Muscle of arm (tissue), 12 donors: ENCODE data around the gene HOXC13. TPM values are rescaled to one million over a fixed set of nuclear protein-coding genes. Genes with fewer than 3 reads are reported as not detected.

Experiments used
- DNase-seq: peaks from one replicate; pipeline ENCODE4 v3.0.0-alpha.2; 2013
- polyA plus RNA-seq, 12 donors: library from polyadenylated mRNA; unstranded; fragments of 120-200 nt; gene quantifications; one replicate each; pipeline ENCODE4 v1.2.1, GENCODE V29; 2013; ENCODE audit not compliant: insufficient read length in 12 of 12

The HOXC13 gene
- polyA plus RNA-seq, 12 donors, result 0.28 to 1.4 (median 0.86) TPM; not detected in 9

DNA sequence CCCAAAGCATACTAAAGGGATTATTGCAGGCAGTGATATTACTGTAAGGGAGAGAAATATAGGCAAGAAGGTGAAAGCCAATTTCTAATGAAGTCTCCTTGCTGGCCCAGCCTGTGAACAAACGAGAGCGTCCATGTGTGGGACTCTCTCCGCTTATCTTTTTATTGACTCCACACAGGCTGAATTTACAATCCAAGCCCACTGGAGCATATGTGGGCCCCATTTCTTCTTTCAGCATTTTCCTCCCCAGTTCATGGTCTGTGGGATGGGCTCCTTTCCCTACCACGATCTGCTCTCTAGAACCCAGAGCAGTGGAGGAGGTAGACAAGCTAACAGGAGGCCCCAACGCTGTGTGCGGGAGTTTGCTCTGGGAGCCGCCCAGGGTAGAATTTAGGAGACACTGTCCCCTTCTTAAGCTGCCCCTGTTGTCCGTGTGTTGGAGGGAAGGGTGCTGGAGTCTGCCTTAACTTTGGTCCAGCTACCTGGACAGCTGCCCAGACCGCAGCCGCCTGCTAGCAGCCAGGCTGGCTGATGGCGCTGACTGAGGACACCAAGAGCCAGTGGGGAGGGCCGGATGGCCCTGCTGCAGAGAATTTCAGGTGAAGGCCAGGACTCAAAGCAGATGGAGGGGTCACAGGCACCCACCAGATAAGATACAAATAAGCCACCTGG is 31.1 kb downstream of the HOXC13 start:
- DNase-seq, result no peak

GRCh38 chr12:53970451-53970850 is 31.8 kb downstream of the HOXC13 start:
- no peak for DNase-seq

DNA sequence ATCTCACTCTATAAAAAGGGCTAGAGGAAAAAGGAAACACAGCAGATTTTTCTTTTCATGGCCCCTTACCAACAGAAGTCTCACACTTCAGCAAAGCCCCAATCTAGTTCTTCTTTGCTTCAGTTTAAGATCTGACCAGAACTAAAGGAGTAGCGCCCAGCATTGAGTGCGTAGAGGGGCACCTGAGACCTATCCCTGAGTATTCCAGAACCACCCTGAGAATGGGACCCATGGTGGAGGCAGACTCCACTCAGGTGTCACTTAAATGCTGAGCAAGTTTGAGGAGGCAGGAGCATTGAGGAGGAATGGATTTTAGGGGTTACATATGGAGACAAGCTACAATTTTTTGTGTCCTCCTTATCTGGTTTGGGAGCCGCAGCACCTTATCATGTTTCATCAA is 32.5 kb downstream of the HOXC13 start:
- DNase-seq, result no peak

GRCh38 chr12:53971686-53972085 is 33.1 kb downstream of the HOXC13 start:
- no peak for DNase-seq

DNA sequence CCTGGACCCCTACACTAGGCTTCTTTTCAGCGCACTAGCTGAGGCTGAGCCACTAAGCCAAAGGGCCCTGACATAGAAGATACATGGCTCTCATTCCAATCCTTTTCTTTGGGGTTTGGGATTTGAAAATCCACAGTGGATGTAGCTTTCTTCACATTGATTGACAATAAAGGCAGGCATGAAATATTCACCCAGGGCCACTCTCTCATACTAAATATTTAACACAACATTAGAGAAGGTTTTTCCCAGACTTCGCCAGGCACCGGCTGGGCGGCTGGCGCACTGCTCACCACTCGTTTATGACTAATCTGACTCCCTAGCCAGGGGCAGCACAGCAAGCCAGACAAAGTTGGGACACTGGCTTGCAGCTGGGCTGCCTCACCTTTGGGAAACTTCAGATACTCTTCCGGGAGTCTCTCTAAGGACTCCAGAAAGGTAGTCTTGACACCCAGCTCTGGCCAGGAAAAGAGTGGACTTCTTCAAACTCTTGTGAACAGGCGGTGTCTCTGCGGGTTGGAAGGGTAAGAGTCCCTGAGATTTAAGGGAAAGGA is 33.6 kb downstream of the HOXC13 start:
- DNase-seq, result no peak

GRCh38 chr12:53972722-53973235 is 34.1 kb downstream of the HOXC13 start, which contains the start of gene HOXC11:
Gene HOXC11 (plus strand): TSS chr12:53973126. CDS start chr12:53973242, 116 bp downstream.
- no peak for DNase-seq

- DNase-seq, result no peak
Measured at GRCh38 chr12:53973236-53974042, 34.8 kb downstream of the HOXC13 start.

- DNase-seq, result no peak
Measured at GRCh38 chr12:53974084-53975063, 35.7 kb downstream of the HOXC13 start, which contains the start of gene HOTAIR. Gene HOTAIR (minus strand): TSS chr12:53974954.

DNA sequence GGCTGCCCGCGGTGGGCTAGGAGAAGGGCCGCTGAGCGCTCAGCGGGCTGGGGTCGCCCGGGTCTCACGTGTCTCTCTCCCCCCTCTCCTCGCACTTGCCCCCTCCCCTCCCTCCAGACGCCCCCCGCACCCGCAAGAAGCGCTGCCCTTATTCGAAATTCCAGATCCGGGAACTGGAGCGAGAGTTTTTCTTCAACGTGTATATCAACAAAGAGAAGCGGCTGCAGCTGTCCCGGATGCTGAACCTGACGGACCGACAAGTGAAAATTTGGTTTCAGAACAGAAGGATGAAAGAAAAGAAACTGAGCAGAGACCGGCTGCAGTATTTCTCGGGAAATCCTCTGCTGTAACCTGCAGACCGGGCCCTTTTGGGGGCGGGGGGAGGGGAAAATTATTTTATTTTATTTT is 36.4 kb downstream of the HOXC13 start:
- DNase-seq, result no peak

DNA sequence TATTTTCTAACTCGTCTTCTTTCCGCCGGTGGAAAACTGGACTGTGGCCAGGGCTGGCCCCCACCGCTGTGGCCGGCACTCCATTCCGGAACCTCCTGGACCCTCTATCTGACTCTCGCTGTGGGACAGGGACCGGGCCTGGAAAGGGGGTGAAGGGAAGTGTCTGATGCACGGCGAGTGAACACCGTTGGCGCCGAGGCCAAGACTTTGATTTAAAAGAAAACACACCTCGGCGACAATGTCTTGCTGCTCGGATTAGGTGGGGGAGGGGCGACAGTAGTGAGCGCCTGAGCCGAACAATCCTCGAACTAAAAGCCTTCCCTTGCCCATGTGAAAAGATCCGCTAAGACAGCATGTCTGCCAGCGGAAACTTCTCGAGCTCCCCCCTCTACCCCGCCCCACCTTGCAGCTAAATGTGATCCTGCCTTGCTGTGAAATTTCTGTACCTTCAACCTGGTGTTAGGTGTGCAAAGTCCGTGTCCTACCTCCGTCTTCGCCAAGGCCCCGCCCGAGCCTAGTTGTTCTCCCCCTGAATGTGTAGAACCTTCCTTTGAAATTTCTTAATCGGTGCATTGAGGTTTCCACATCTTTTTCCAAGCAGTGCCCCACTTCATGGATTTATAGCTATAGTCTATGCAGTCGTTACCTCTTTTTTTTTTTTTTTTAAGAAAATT is 37.0 kb downstream of the HOXC13 start:
- no peak for DNase-seq

DNA sequence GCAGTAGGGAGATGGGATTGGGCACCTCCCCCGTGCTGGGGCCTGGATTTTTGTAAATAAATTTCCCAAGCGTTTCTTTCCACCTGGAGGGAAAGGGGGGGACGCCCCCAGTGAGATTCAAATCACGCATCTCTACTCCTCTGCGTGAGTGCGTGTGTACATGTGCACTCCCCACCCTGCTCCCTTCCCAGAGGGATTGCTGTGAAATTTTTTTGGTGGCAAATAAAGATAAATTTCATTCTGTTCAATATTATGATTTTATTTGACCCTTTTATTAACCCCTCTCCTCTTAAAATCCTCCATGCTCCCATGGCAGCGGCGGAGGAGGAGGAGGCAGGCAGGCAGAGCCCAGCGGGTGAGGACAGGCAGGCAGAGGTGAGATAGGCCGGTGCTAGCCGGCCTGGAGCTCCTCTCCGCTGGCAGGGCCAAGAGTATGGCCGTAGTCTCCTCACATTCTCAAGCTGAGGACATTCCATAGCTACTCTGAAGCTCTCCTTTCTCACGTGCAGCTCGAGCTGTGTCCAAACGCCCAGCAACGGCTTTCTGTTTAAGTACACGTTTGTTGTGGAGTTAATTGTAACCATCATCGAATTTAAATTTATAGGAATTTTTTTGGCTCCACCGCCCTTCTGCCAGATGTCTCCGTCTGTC is 37.7 kb downstream of the HOXC13 start:
- DNase-seq, result no peak

DNA sequence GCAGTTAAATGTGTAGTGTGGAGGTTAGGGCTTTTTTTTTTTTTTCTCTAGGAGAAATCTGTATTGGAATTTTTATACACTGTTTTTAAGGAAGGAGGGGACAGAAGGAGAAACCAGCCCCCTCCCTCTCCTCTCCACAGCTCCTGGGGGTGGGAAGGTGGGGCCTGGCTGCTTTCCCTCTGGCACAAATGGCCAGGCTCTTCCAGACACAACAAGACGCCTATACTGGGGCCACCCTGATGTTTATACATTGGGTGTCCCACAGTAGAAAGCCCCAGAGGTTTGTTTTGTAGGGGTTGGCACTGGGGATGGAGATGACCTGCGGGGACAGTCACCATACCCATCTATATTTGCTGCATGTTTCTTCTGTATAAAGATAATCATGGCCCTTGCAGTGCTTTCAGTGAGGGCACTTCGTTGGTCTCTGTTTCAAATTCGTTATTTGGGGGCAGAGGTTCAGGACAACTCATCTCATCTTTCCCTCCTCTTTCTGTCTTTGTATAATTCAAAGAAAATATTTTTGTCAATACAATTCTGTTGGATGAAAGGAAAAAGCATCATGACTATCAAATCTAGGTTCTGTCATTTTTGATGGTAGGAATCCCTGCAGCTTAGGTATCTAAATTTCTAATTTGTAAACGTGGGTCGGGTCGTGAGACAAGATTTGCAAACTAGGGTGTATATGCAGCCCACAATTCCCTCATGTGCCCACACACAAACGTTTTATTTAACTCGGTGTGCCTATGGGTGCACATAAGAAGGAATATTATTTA is 38.4 kb downstream of the HOXC13 start:
- no peak for DNase-seq

GRCh38 chr12:53977596-53978445 is 39.2 kb downstream of the HOXC13 start:
- DNase-seq, result no peak

DNA sequence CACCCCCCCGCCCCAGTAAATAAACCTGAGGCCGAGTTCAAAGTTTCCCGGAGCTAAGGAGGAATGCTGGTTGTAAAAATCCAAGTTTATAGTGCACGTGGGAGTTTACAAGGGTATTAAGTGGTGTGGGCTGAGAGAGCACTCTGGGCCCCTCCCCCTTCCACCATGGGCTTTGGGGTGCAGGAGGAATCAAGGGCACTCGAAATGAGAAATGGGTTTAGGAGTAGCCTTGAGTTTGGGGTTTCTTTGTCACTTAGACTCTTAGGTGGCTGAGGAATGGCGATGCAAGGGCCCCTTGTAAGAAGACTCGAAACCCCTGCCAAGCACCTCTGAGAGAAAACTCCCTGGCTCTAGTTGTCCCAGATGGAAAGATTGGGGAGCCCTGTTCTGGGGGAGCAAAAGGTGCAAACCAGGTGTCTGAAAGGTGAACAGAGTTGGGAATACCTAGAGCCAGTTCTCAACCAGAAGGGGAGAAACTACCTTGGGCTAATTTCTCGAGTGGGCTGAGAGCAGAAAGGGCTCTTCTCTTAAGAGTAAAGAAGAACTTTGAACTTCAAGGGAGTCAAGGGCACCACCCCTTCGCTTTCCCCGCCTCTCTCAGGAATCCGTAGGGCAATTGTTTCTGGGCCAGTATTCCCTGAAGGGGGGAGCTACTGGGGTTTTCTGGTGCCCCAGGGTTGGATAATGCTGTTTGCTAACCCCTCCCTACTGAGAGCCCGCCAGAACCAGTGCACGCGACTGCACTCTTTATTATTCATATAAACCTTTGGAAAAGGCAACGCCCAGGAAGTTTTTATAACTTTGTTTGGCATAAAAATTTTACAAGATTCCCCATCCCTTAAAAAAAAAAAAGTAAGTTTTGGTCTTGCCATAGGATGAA is 40.1 kb downstream of the HOXC13 start:
- no peak for DNase-seq

- no peak for DNase-seq
Measured at GRCh38 chr12:53980104-53980801, 41.6 kb downstream of the HOXC13 start.

- DNase-seq, result no peak
Measured at GRCh38 chr12:53980802-53981496, 42.3 kb downstream of the HOXC13 start.
